GM23248 (cell line): ENCODE results near the gene DNAH8.

ENCODE experiments used
- EZH2 ChIP-seq: fragments of 200-600 bp; sonication (generic); IDR thresholded peaks from 2 replicates; pipeline ENCODE4 v1.6.1; 2018; ENCODE audit warnings: antibody characterized with exemption, mild to moderate bottlenecking; ENCODE audit not compliant: insufficient read depth, poor library complexity, severe bottlenecking
- EZH2phosphoT487 ChIP-seq: fragments of 200-600 bp; sonication (generic); IDR thresholded peaks from 2 replicates; pipeline ENCODE4 v1.6.1; 2018; ENCODE audit warnings: antibody characterized with exemption, moderate library complexity, mild to moderate bottlenecking, low read depth; ENCODE audit not compliant: insufficient read depth

- TF ChIP-seq EZH2: no peak
- no peak for TF ChIP-seq EZH2phosphoT487
Measured at GRCh38 chr6:38762848-38763247, 47.7 kb downstream of the DNAH8 start.
